Bone marrow (tissue), 2 donors: Measurements from ENCODE around the gene EXOC6.
"Not testable (repeated sequence)": the region's sequence is repeated elsewhere in the genome, so short reads cannot be mapped to it uniquely, and the experiment has no call there.

Source experiments
- DNase-seq, 2 donors: peaks; one replicate each; lab custom pipeline; 2025; lab: John Stamatoyannopoulos, UW

EXOC6 gene

GRCh38 chr10:92886334-92886961 lies 38.1 kb downstream of the EXOC6 start:
- DNase-seq: no peak

DNA sequence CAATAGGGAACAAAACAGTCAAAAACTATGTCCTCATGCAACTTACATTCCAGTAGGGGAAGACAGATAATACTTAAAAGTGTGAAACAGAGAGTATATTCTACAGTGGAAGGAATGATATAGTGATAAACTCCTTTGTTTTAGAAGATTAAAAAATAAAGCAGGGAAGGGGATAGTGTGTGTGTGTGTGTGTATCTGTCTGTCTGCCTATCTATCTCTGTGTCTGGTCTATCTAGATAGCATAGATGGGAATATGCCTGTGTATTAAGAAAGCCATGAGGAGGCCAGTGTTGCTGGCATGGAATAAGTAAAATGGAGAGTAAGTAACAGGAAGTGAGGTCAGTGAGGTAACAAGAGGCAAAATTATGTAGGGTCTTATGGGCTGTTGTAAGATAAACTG lies 42.2 kb downstream of the EXOC6 start:
- DNase-seq: no peak

DNA sequence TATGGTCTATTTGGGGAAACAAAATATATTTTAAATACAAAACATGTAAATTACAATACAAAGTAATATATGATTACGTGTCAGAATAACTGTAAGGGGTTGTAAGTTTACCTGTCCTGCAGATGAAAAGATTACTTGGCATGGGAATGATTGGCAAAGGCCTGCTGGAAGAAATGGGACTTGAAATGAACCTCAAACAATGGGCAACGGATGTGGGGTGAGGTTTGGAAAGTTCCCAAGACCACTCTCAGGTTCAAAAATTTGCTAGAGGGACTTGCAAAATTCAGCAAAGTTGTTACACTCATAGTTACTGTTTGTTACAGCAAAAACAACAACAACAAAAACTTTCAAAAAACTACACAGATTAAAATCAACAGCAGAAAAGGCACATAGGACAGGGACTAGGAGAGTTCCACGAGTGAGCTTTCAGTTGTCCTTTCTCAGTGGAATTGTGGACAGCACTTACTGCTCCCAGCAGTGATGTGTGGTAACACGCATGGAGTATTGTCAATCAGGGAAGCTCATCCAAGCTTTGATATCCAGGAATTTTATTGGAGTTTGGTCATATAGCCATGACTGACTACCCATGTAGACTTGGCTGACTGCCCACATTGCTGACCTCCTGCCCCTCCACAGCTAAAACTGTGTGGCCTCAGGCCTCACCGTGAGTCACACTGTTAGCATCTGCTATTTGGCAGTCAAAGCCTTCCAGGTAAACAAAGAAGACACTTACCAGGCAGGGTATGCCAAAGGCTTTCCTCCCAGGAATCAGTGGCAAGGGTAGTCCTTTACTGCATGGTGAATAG lies 43.8 kb downstream of the EXOC6 start:
- DNase-seq: no peak

GRCh38 chr10:92892691-92893054 lies 44.4 kb downstream of the EXOC6 start:
- DNase-seq: no peak

DNA sequence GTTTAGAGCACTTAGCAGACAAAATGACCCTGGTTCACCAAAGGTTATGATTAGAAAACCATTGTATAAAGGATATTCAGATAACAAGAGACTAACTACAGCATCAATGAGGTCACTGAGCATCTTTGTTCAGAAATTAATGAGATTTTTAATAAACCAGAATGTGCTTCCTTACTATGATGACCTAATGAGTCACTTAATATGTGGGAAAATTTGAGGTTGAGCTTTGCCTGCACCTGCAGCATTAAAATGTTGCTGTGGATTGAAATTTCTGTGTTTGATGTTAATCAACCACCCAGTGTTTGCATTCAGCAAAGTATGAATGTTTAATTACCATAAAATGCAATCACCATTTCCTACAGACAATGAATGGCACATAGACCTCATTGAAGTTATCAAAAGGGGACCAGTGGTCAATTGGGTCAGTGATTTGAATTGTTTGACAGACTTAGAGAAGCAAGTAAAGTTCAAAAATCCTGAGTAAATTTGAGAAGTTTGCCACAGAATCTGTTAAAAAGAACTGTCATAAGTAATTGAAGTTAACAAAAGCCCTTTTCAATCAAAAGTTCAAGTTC lies 45.8 kb downstream of the EXOC6 start:
- no peak for DNase-seq

- no peak for DNase-seq
These were observed 49.6 kb downstream of the EXOC6 start for GRCh38 chr10:92897916-92898315.

DNA sequence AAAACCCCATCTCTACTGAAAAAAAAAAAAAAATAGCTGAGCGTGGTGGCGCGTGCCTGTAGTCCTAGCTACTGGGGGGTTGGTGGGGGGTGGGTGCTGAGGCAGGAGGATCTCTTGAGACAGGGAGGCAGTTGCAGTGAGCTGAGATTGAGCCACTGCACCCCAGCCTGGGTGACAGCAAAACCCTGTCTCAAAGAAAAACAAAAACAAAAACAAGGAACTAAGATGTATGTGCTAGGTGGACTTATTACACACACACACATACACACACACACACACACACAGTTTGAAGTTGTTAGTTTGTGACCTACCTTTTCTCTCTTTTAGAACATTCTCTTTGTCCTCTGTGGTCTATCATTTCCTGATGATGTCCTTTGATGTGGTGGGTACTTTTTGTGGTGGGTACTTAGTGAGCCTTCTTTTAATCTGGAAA lies 53.5 kb downstream of the EXOC6 start:
- no peak for DNase-seq

- no peak for DNase-seq
These were observed 55.3 kb downstream of the EXOC6 start for GRCh38 chr10:92903633-92904032.

DNA sequence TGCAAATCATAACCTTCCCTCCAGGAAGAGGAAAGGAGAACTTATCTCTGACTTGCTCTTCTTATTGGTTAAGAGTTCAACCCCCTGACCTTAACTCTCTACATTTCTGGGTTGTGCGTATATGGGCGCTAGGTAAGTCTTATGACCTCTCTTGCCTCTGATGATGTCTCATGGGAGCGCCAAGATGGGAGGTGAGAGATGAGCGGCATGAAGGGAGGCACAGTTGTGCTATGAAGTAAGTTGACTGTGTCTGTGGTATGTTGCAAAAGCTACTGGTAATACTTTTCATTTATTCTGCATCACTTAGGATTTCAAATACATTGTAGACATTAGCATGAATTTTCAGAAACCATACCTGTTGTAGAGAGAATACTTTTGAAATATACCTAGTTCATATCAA lies 59.0 kb downstream of the EXOC6 start:
- DNase-seq: no peak

GRCh38 chr10:92912631-92913030 lies 64.3 kb downstream of the EXOC6 start:
- DNase-seq: not testable (repeated sequence)

- DNase-seq: no peak
These were observed 65.7 kb downstream of the EXOC6 start for GRCh38 chr10:92913973-92914372.

DNA sequence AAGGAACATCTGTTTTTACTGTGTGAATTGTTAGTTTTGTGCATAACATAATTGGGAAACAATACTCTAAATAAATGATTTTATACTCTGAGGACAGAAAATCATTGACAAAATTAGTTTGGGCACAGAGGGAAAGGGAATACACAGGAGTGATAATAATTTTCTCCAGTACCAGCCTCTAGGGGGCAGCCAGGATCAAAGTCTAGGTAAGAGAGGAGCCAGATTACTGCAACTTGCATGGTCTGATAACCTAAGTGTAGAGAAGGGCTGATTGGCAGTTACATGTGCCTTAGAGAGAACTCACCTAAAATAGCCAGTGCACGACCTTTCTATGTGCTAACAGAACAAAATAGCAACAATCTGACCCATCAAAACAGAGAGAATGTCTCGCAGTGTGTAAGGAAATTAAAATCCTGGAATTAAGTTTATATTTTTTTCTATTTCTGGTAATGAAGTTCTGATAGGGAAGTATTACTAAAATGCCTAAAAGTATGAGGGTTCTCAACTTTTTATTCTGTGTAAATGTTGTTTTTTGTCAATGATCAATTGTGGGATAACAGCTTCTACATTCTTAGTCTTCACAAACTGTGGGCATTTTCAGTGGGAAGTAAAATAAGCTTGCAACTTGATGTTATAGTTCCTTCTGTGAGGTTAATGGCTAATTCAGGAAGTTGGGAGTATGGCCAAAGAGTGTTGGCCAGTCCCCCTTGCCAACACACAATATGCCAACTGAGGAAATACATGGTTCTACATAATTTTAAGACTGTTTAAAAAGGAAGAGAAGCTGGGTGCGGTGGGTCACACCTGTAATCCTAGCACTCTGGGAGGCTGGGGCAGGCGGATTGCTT lies 66.4 kb downstream of the EXOC6 start:
- DNase-seq: peak in 1 of 2 donors; percentile 16

- no peak for DNase-seq
These were observed 67.6 kb downstream of the EXOC6 start for GRCh38 chr10:92915892-92916291.

DNA sequence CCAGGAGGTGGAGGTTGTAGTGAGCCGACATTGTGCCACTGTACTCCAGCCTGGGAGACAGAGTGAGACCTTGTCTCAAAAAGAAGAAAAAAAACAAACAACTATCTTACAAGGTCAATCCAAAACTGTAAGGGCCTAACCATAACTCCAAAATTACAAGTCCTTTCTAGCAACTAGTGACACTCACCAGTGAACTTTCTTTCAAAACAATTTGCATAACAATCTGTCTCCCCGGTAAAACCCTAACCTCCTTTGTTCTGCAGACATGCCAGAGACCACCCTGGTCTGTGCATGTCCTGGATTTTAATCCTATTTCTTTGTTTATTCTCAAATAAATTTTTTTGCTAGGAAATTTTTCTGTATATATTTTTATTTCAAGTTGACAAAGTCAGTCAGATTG lies 68.1 kb downstream of the EXOC6 start:
- no peak for DNase-seq

DNA sequence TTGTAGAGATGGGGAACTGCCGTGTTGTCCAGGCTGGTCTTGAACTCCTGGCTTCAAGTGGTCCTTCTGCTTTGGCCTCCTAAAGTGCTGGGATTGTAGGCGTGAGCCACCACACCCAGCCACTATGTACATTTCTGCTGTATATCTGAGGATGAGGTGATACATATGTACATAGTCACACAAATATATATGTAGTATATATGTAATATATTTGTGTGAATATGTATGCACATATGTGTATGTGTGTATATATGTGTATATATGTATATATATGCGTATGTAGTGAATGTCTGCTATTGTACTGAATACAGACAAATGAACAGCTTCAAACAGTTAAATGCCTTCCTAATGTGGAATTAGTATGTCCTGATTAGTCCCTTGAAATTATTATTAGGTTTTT lies 70.3 kb downstream of the EXOC6 start:
- DNase-seq: no peak

DNA sequence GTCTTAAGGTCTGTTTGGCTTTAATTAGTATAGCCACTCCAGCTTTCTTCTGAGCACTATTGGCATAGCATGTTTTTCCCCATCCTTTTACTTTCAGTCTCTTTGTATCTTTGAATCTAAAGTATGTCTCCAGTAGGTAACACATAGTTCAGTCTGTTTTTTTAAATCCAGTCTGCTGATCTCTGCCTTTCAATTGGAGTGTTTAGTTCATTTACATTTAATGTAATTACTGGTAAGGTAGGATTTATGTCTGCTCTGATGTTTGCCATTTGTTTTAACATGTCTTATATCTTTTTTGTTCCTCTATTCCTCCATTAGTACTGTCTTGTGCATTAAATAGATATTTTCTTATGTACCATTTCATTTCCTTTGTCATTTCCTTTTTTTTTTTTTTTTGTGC lies 72.5 kb downstream of the EXOC6 start:
- no peak for DNase-seq

DNA sequence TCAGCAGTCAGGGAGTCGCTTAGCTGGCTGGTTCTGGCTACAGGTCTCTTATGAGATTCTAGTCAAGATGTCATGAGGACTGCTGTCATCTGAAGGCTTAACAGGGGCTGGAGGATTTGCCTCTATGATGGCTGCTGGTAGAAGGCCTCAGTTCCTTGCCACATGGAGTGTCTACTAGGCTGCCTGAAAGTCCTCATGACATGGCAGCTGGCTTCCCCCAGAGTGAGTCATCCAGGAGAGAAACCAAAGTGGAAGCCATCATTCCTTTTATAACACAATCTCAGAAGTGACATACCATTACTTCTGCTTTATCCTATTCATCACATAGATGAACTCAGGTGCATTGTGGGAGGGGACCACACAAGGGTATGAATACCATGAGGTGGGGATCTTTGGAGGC lies 75.1 kb downstream of the EXOC6 start:
- DNase-seq: peak in 1 of 2 donors; percentile 13

DNA sequence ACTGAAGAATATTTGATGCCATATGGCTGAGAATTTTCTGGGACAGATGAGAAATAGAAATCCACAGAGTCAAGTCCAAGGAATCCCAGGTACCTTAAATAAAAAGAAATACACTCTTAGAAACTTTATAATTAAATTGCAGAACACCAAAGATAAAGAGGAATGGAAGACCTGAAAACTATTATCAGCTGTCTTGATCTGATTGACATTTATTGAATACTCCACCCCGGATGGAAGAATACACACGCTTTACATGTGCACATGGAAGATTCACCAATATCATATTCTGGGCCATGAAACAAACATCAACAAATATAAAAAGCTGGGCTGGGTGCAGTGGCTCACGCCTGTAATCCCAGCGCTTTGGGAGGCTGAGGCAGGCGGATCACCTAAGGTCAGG lies 81.6 kb downstream of the EXOC6 start:
- no peak for DNase-seq

- no peak for DNase-seq
These were observed 83.3 kb downstream of the EXOC6 start for GRCh38 chr10:92931597-92931996.

- no peak for DNase-seq
These were observed 89.6 kb downstream of the EXOC6 start for GRCh38 chr10:92937876-92938275.

GRCh38 chr10:92938841-92939240 lies 90.5 kb downstream of the EXOC6 start:
- no peak for DNase-seq

DNA sequence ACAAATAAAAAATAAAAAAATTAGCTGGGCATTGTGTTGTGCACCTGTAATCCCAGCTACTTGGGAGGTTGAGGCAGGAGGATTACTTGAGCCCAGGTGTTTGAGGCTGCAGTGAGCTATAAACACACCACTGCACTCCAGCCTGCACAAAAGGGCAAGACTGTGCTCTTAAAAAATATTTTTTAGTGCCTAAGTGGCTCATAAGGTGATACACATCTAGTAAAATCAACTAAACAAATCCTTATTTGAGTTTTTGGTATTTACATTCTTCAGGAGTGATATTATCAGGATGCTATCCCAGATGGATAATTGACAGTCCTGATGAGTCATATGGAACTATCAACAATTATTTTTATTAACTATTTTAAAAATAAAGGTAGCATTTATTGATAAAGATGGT lies 93.9 kb downstream of the EXOC6 start:
- no peak for DNase-seq

DNA sequence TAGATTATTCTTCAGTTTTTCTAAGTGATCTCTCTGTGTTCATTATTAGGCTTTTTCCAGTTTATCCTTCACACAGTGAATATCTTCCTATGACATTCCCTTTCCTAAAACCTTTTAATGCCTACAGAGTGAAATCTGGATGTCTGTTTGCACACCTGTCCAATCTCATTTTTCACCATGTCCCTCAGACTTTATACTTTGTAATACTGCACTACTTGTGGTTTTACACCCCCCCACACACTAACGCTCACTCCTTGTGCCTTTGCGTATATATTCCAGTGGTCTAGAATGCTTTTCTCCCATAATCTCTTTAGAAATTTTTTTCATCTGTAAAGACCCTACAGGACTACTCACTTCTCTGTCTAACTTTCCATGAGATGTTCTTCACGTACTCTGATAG lies 98.2 kb downstream of the EXOC6 start:
- no peak for DNase-seq
